ENCODE results near the gene ZBTB24. TPM values are rescaled to one million over a fixed set of nuclear protein-coding genes. Genes with fewer than 3 reads are reported as not detected.
"Not testable (repeated sequence)": the region's sequence is repeated elsewhere in the genome, so short reads cannot be mapped to it uniquely, and the experiment has no call there.

Gene ZBTB24
- total RNA-seq, 2 donors from 2014 or later, result 9.8 to 9.9 TPM

GRCh38 chr6:109472132-109472995 lies 10.7 kb downstream of the ZBTB24 start:
- no peak for DNase-seq (ENCODE audit: low spot score)
- ATAC-seq, result no peak
- H3K36me3 Mint-ChIP-seq, result peaks cover 45% of the 10 kb centered on the region

GRCh38 chr6:109471105-109471810 lies 11.8 kb downstream of the ZBTB24 start:
- Mint-ChIP-seq H3K36me3 (peaks cover 46% of the 10 kb centered on the region), H3K4me1 (ENCODE audit: low read depth in 2 of 2) (peaks cover 38 to 43% of the 10 kb centered on the region in 2 donors), H3K4me3 (no peak overlapping the region), H3K9me3 (no peaks in the 10 kb centered on the region), H3K27ac (peak overlapping the region in 1 of 2 donors; percentile 36), H3K27me3 (no peaks in the 10 kb centered on the region)
- DNase-seq (ENCODE audit: low spot score), result no peak
- peak in 1 of 2 donors; percentile 54 for ATAC-seq

More at GRCh38 chr6:109472132-109472995, 10.7 kb downstream of the ZBTB24 start:
- Mint-ChIP-seq H3K27ac (no peak overlapping the region), H3K4me1 (ENCODE audit: low read depth in 2 of 2) (peaks cover 39 to 44% of the 10 kb centered on the region in 2 donors), H3K4me3 (peak overlapping the region; percentile 28), H3K9me3 (no peaks in the 10 kb centered on the region), H3K27me3 (no peaks in the 10 kb centered on the region)

- Mint-ChIP-seq H3K36me3 (peaks cover 46% of the 10 kb centered on the region), H3K27me3 (no peaks in the 10 kb centered on the region), H3K4me3 (no peak overlapping the region), H3K27ac (no peak overlapping the region), H3K4me1 (ENCODE audit: low read depth in 2 of 2) (peaks cover 38% of the 10 kb centered on the region in 2 donors), H3K9me3 (no peaks in the 10 kb centered on the region)
- ATAC-seq (no peak), DNase-seq (ENCODE audit: low spot score) (no peak)
Measured at GRCh38 chr6:109469591-109470189, 13.3 kb downstream of the ZBTB24 start.

- Mint-ChIP-seq H3K36me3 (peaks cover 42% of the 10 kb centered on the region), H3K27me3 (no peaks in the 10 kb centered on the region), H3K4me1 (ENCODE audit: low read depth in 2 of 2) (peaks cover 29 to 30% of the 10 kb centered on the region in 2 donors), H3K9me3 (no peaks in the 10 kb centered on the region), H3K4me3 (no peak overlapping the region), H3K27ac (no peak overlapping the region)
- DNase-seq (ENCODE audit: low spot score), result no peak
- no peak for ATAC-seq
Measured at GRCh38 chr6:109467696-109468095, 15.3 kb downstream of the ZBTB24 start.

GRCh38 chr6:109466212-109466923 lies 16.7 kb downstream of the ZBTB24 start:
- no peaks in the 10 kb centered on the region for H3K27me3 Mint-ChIP-seq

GRCh38 chr6:109465772-109466171 lies 17.2 kb downstream of the ZBTB24 start:
- peaks cover 11 to 12% of the 10 kb centered on the region in 2 donors for H3K4me1 Mint-ChIP-seq (ENCODE audit: low read depth in 2 of 2)
- no peak for ATAC-seq
- peaks cover 40% of the 10 kb centered on the region for H3K36me3 Mint-ChIP-seq
- H3K27me3 Mint-ChIP-seq, result no peaks in the 10 kb centered on the region
- H3K9me3 Mint-ChIP-seq, result no peaks in the 10 kb centered on the region
- H3K4me3 Mint-ChIP-seq, result no peak overlapping the region
- H3K27ac Mint-ChIP-seq, result no peak overlapping the region
- DNase-seq (ENCODE audit: low spot score), result no peak

More at GRCh38 chr6:109466212-109466923, 16.7 kb downstream of the ZBTB24 start:
- DNase-seq (ENCODE audit: low spot score) (no peak), ATAC-seq (no peak)
- Mint-ChIP-seq H3K36me3 (peaks cover 45% of the 10 kb centered on the region), H3K9me3 (no peaks in the 10 kb centered on the region), H3K4me1 (ENCODE audit: low read depth in 2 of 2) (peaks cover 16 to 18% of the 10 kb centered on the region in 2 donors), H3K27ac (no peak overlapping the region), H3K4me3 (no peak overlapping the region)

- Mint-ChIP-seq H3K36me3 (peaks cover 21% of the 10 kb centered on the region), H3K27ac (no peak overlapping the region), H3K4me1 (ENCODE audit: low read depth in 2 of 2) (peaks cover 17 to 22% of the 10 kb centered on the region in 2 donors), H3K27me3 (peaks cover 0 to 4% of the 10 kb centered on the region in 2 donors), H3K9me3 (no peaks in the 10 kb centered on the region), H3K4me3 (no peak overlapping the region)
- ATAC-seq (no peak), DNase-seq (ENCODE audit: low spot score) (no peak)
Measured at GRCh38 chr6:109461733-109462526, 21.1 kb downstream of the ZBTB24 start.

- not testable (repeated sequence) for H3K4me3 Mint-ChIP-seq
- peaks cover 17 to 25% of the 10 kb centered on the region in 2 donors for H3K4me1 Mint-ChIP-seq (ENCODE audit: low read depth in 2 of 2)
Measured at GRCh38 chr6:109461205-109461604, 21.8 kb downstream of the ZBTB24 start.

GRCh38 chr6:109460161-109460829 lies 22.7 kb downstream of the ZBTB24 start:
- no peak for DNase-seq (ENCODE audit: low spot score)
- Mint-ChIP-seq H3K27ac (no peak overlapping the region), H3K4me1 (ENCODE audit: low read depth in 2 of 2) (peaks cover 17 to 25% of the 10 kb centered on the region in 2 donors), H3K27me3 (peaks cover 0 to 4% of the 10 kb centered on the region in 2 donors), H3K9me3 (no peaks in the 10 kb centered on the region), H3K36me3 (peaks cover 16% of the 10 kb centered on the region), H3K4me3 (no peak overlapping the region)
- ATAC-seq, result no peak

More at GRCh38 chr6:109461205-109461604, 21.8 kb downstream of the ZBTB24 start:
- peaks cover 21% of the 10 kb centered on the region for H3K36me3 Mint-ChIP-seq
- not testable (repeated sequence) for H3K27ac Mint-ChIP-seq; H3K27me3 Mint-ChIP-seq; ATAC-seq; H3K9me3 Mint-ChIP-seq; DNase-seq (ENCODE audit: low spot score)

- Mint-ChIP-seq H3K9me3 (no peaks in the 10 kb centered on the region), H3K27me3 (peaks cover 0 to 4% of the 10 kb centered on the region in 2 donors), H3K4me1 (ENCODE audit: low read depth in 2 of 2) (peaks cover 26 to 36% of the 10 kb centered on the region in 2 donors), H3K4me3 (peak overlapping the region; percentile 2), H3K27ac (peak overlapping the region in 1 of 2 donors; percentile 6), H3K36me3 (peaks cover 7% of the 10 kb centered on the region)
- no peak for DNase-seq (ENCODE audit: low spot score)
- ATAC-seq, result peak; percentile 64 to 77
Measured at GRCh38 chr6:109458774-109459531, 24.1 kb downstream of the ZBTB24 start.

- DNase-seq (ENCODE audit: low spot score) (no peak), ATAC-seq (no peak)
- peaks cover 7% of the 10 kb centered on the region for H3K36me3 Mint-ChIP-seq
- H3K27me3 Mint-ChIP-seq, result peaks cover 0 to 4% of the 10 kb centered on the region in 2 donors
- no peak overlapping the region for H3K4me3 Mint-ChIP-seq
- no peak overlapping the region for H3K27ac Mint-ChIP-seq
- peaks cover 28 to 38% of the 10 kb centered on the region in 2 donors for H3K4me1 Mint-ChIP-seq (ENCODE audit: low read depth in 2 of 2)
- H3K9me3 Mint-ChIP-seq, result no peaks in the 10 kb centered on the region
Measured at GRCh38 chr6:109457562-109457996, 25.4 kb downstream of the ZBTB24 start.
